K562 (cell line): ENCODE data around the gene ZDHHC19. TPM values are rescaled to one million over a fixed set of nuclear protein-coding genes. Genes with fewer than 3 reads are reported as not detected.
A peak's percentile ranks its signal among the peaks of the same experiment; 100 is the strongest.

ENCODE experiments used
- CBFA2T2 ChIP-seq: fragments of 450-650 bp; conservative IDR thresholded peaks from 2 replicates; pipeline ENCODE4 v1.6.1; 2017; ENCODE audit warnings: mild to moderate bottlenecking
- CC2D1A ChIP-seq: fragments of 450-650 bp; IDR thresholded peaks from 2 replicates; pipeline ENCODE4 v1.6.1; 2017; ENCODE audit warnings: mild to moderate bottlenecking
- COPS2 ChIP-seq: fragments of 450-650 bp; conservative IDR thresholded peaks from 2 replicates; pipeline ENCODE4 v1.6.1; 2016; ENCODE audit warnings: mild to moderate bottlenecking, moderate library complexity
- CSDE1 ChIP-seq, 2 experiments: fragments of 450-650 bp; IDR thresholded peaks; 2 replicates each; pipeline ENCODE4 v1.6.1; 2016; ENCODE audit warnings: mild to moderate bottlenecking in 1 of 2
- EP300 ChIP-seq: IDR thresholded peaks from 2 replicates; pipeline ENCODE4 v1.6.1; 2012; ENCODE audit warnings: low read length, improper control_type of control experiment
- GTF2A2 ChIP-seq: IDR thresholded peaks from 2 replicates; pipeline ENCODE4 v1.6.1; 2016; ENCODE audit warnings: mild to moderate bottlenecking, missing genetic modification characterization, missing compliant biosample characterization
- HLTF ChIP-seq: fragments of 450-650 bp; IDR thresholded peaks from 2 replicates; pipeline ENCODE4 v1.6.1; 2016
- IRF1 ChIP-seq: sonication (generic); formaldehyde crosslinking; IDR thresholded peaks from 2 replicates; pipeline ENCODE4 v1.8.0; 2022; ENCODE audit warnings: missing genetic modification reagents, mild to moderate bottlenecking, borderline replicate concordance
- NR2C1 ChIP-seq, 2 experiments: fragments of 450-650 bp; IDR thresholded peaks; 2 replicates each; pipeline ENCODE4 v1.6.1; 2017; ENCODE audit warnings: mild to moderate bottlenecking in 2 of 2, antibody characterized with exemption in 1 of 2, inconsistent platforms in 1 of 2, missing compliant biosample characterization in 1 of 2, missing genetic modification characterization in 1 of 2
- PBX2 ChIP-seq, 2 experiments: IDR thresholded peaks in 1 of 2; conservative IDR thresholded peaks in 1 of 2; 2 replicates each; pipeline ENCODE4 v1.6.1; 2016; ENCODE audit warnings: low read depth in 2 of 2, mild to moderate bottlenecking in 1 of 2, missing compliant biosample characterization in 1 of 2, missing genetic modification characterization in 1 of 2, moderate library complexity in 1 of 2
- SMARCA4 ChIP-seq: fragments of 450-650 bp; IDR thresholded peaks from 2 replicates; pipeline ENCODE4 v1.6.1; 2016
- SP2 ChIP-seq: IDR thresholded peaks from 2 replicates; pipeline ENCODE4 v1.6.1; 2011; ENCODE audit warnings: mild to moderate bottlenecking, low read depth, low read length, moderate library complexity; ENCODE audit not compliant: poor library complexity, severe bottlenecking; ENCODE audit errors: extremely low read depth
- TCF15 ChIP-seq: fragments of 250-450 bp; sonication (Bioruptor Pico); IDR thresholded peaks from 2 replicates; pipeline ENCODE4 v1.8.0; 2022; ENCODE audit warnings: moderate library complexity, mild to moderate bottlenecking, inconsistent platforms
- TRIM25 ChIP-seq: fragments of 450-650 bp; IDR thresholded peaks from 2 replicates; pipeline ENCODE4 v1.7.0; 2016; ENCODE audit warnings: borderline replicate concordance
- U2AF2 ChIP-seq: fragments of 200-400 bp; formaldehyde crosslinking; optimal IDR thresholded peaks from 2 replicates; pipeline ENCODE3; 2017; ENCODE audit warnings: low read depth, mild to moderate bottlenecking, low read length
- ZBTB26 ChIP-seq: fragments of 450-650 bp; formaldehyde crosslinking; IDR thresholded peaks from 2 replicates; pipeline ENCODE4 v1.4.0; 2022; ENCODE audit warnings: missing genetic modification characterization
- ZNF217 ChIP-seq: sonication (generic); formaldehyde crosslinking; IDR thresholded peaks from 2 replicates; pipeline ENCODE4 v1.8.0; 2022; ENCODE audit warnings: mild to moderate bottlenecking, missing genetic modification reagents
- ZNF398 ChIP-seq: fragments of 250-450 bp; sonication (Bioruptor Pico); IDR thresholded peaks from 2 replicates; pipeline ENCODE4 v1.8.0; 2021; ENCODE audit warnings: moderate library complexity, mild to moderate bottlenecking, inconsistent platforms
- polyA plus RNA-seq, 8 experiments: library from polyadenylated mRNA; depleted of rRNA in 4 of 8; stranded (reverse) in 5 of 8; unstranded in 3 of 8; fragments of >200 nt; fragmentation: Nextera tagmentation in 2 of 8; fragmentation: Illumina TruSeq in 1 of 8; extraction: Ambion mirVana in 2 of 8; extraction: Trizol in 1 of 8; gene quantifications; 2 replicates each; pipeline versions ENCODE4 v1.2.1 to v1.2.3, GENCODE V29; 2011 to 2014; ENCODE audit warnings: inconsistent platforms in 1 of 8, missing spikeins in 1 of 8
- total RNA-seq, 7 experiments: library from RNA; depleted of rRNA in 6 of 7; stranded (reverse); fragments of >200 nt in 6 of 7; fragmentation: Illumina TruSeq in 2 of 7; extraction: Trizol in 2 of 7; gene quantifications; 2 replicates each; pipeline versions ENCODE4 v1.2.1 to v1.2.3, GENCODE V29; 2011 to 2021; ENCODE audit warnings: low replicate concordance in 1 of 7

The ZDHHC19 gene
- total and polyA plus RNA-seq, 9 of the 15 experiments (the other 6 are each of a cell fraction or from before 2014, with no cell fraction given), result 0.40 to 5.5 (median 1.1) TPM

- no peak for TF ChIP-seq ZBTB26 (CRISPR knock-in tag)
- TF ChIP-seq ZNF398 (CRISPR knock-in tag), result no peak
- TF ChIP-seq U2AF2, result no peak
- no peak for TF ChIP-seq GTF2A2 (tag)
- no peak for TF ChIP-seq IRF1 (CRISPR knock-in tag)
- TF ChIP-seq SP2, result no peak
- TF ChIP-seq CC2D1A, result no peak
- TF ChIP-seq HLTF, result no peak
- TF ChIP-seq CSDE1 (IDR thresholded peaks at IDR 0.05), result no peak
- TF ChIP-seq NR2C1 (IDR thresholded peaks at IDR 0.05), result no peak
- TF ChIP-seq NR2C1 (tag; IDR thresholded peaks at IDR 0.05), result peak; percentile 48; the same call in 1 of the 2 replicates
- TF ChIP-seq SMARCA4, result no peak; the same call in 1 of the 2 replicates
- no peak for TF ChIP-seq PBX2 (CRISPR knock-in tag; IDR thresholded peaks at IDR 0.05; ENCODE audit: low read depth)
- TF ChIP-seq PBX2 (tag; conservative IDR thresholded peaks at IDR 0.05; ENCODE audit: low read depth), result no peak
- no peak for TF ChIP-seq TRIM25
- peak; percentile 61; the same call in 1 of the 2 replicates for TF ChIP-seq EP300
- no peak for TF ChIP-seq ZNF217 (CRISPR knock-in tag)
- TF ChIP-seq TCF15 (CRISPR knock-in tag), result no peak
- peak; percentile 83 for TF ChIP-seq CBFA2T2
- no peak for TF ChIP-seq COPS2
These were observed 17.3 kb downstream of the ZDHHC19 start (continued) for GRCh38 chr3:196193736-196194541.
